T-helper 2 cell treated with Interferon-gamma antibody and Interleukin-4, amounts not matched to agents 5 μg/mL and 100 μg/mL, for 36 hours (primary cell): ENCODE results near the gene WDR7.

Source experiments
- DNase-seq: peaks from one replicate; pipeline ENCODE4 v3.0.0; 2021; ENCODE audit warnings: low spot score
- H3K27ac Mint-ChIP-seq: one replicate; pipeline ENCODE4 v1.8.0; 2021; ENCODE audit warnings: mild to moderate bottlenecking, mixed read lengths
- H3K27me3 Mint-ChIP-seq: one replicate; pipeline ENCODE4 v1.8.0; 2021; ENCODE audit warnings: low read depth, mixed read lengths
- H3K36me3 Mint-ChIP-seq: one replicate; pipeline ENCODE4 v1.8.0; 2021; ENCODE audit warnings: low read depth, mixed read lengths
- H3K4me1 Mint-ChIP-seq: one replicate; pipeline ENCODE4 v1.8.0; 2021; ENCODE audit warnings: low read depth, mixed read lengths
- H3K4me3 Mint-ChIP-seq: one replicate; pipeline ENCODE4 v1.8.0; 2022; ENCODE audit warnings: mild to moderate bottlenecking, moderate library complexity, mixed read lengths
- H3K9me3 Mint-ChIP-seq: one replicate; pipeline ENCODE4 v1.8.0; 2021; ENCODE audit warnings: mixed read lengths

Gene WDR7

GRCh38 chr18:56721031-56721430 is 69.9 kb downstream of the WDR7 start:
- no peak overlapping the region for H3K4me3 Mint-ChIP-seq
- peaks cover 31% of the 10 kb centered on the region for H3K36me3 Mint-ChIP-seq
- no peak for DNase-seq
- H3K4me1 Mint-ChIP-seq, result peaks cover 12% of the 10 kb centered on the region
- no peaks in the 10 kb centered on the region for H3K9me3 Mint-ChIP-seq
- H3K27ac Mint-ChIP-seq, result no peak overlapping the region
- H3K27me3 Mint-ChIP-seq, result no peaks in the 10 kb centered on the region

- no peaks in the 10 kb centered on the region for H3K27me3 Mint-ChIP-seq
- H3K9me3 Mint-ChIP-seq, result no peaks in the 10 kb centered on the region
- no peak overlapping the region for H3K4me3 Mint-ChIP-seq
- DNase-seq, result no peak
- H3K36me3 Mint-ChIP-seq, result peaks cover 32% of the 10 kb centered on the region
- no peak overlapping the region for H3K27ac Mint-ChIP-seq
- H3K4me1 Mint-ChIP-seq, result peaks cover 10% of the 10 kb centered on the region
Measured at GRCh38 chr18:56721491-56721890, 70.3 kb downstream of the WDR7 start.

GRCh38 chr18:56722518-56722917 is 71.4 kb downstream of the WDR7 start:
- Mint-ChIP-seq H3K4me3 (no peak overlapping the region), H3K9me3 (no peaks in the 10 kb centered on the region), H3K27ac (no peak overlapping the region), H3K36me3 (peaks cover 39% of the 10 kb centered on the region), H3K27me3 (no peaks in the 10 kb centered on the region), H3K4me1 (no peaks in the 10 kb centered on the region)
- no peak for DNase-seq

GRCh38 chr18:56723068-56723467 is 71.9 kb downstream of the WDR7 start:
- H3K4me1 Mint-ChIP-seq, result no peaks in the 10 kb centered on the region
- DNase-seq, result no peak
- peaks cover 44% of the 10 kb centered on the region for H3K36me3 Mint-ChIP-seq

GRCh38 chr18:56723706-56724105 is 72.5 kb downstream of the WDR7 start:
- no peaks in the 10 kb centered on the region for H3K27me3 Mint-ChIP-seq
- DNase-seq, result no peak
- peaks cover 48% of the 10 kb centered on the region for H3K36me3 Mint-ChIP-seq
- H3K27ac Mint-ChIP-seq, result no peak overlapping the region
- H3K9me3 Mint-ChIP-seq, result no peaks in the 10 kb centered on the region
- no peaks in the 10 kb centered on the region for H3K4me1 Mint-ChIP-seq
- H3K4me3 Mint-ChIP-seq, result no peak overlapping the region

More at GRCh38 chr18:56723068-56723467, 71.9 kb downstream of the WDR7 start:
- no peak overlapping the region for H3K4me3 Mint-ChIP-seq
- H3K9me3 Mint-ChIP-seq, result no peaks in the 10 kb centered on the region
- H3K27ac Mint-ChIP-seq, result no peak overlapping the region
- no peaks in the 10 kb centered on the region for H3K27me3 Mint-ChIP-seq

GRCh38 chr18:56726906-56727305 is 75.7 kb downstream of the WDR7 start:
- Mint-ChIP-seq H3K4me1 (no peaks in the 10 kb centered on the region), H3K36me3 (peaks cover 53% of the 10 kb centered on the region), H3K4me3 (no peak overlapping the region), H3K27ac (no peak overlapping the region), H3K9me3 (no peaks in the 10 kb centered on the region), H3K27me3 (no peaks in the 10 kb centered on the region)
- DNase-seq, result no peak

- Mint-ChIP-seq H3K4me1 (no peaks in the 10 kb centered on the region), H3K36me3 (peaks cover 52% of the 10 kb centered on the region), H3K9me3 (no peaks in the 10 kb centered on the region), H3K4me3 (no peak overlapping the region), H3K27me3 (no peaks in the 10 kb centered on the region), H3K27ac (no peak overlapping the region)
- DNase-seq, result peak; percentile 42
Measured at GRCh38 chr18:56727399-56727798, 76.2 kb downstream of the WDR7 start.

- Mint-ChIP-seq H3K27ac (no peak overlapping the region), H3K36me3 (peaks cover 44% of the 10 kb centered on the region), H3K9me3 (no peaks in the 10 kb centered on the region), H3K4me3 (no peak overlapping the region), H3K27me3 (no peaks in the 10 kb centered on the region), H3K4me1 (no peaks in the 10 kb centered on the region)
- no peak for DNase-seq
Measured at GRCh38 chr18:56728741-56729140, 77.6 kb downstream of the WDR7 start.

GRCh38 chr18:56738184-56738583 is 87.0 kb downstream of the WDR7 start:
- DNase-seq, result no peak
- H3K27ac Mint-ChIP-seq, result no peak overlapping the region
- H3K27me3 Mint-ChIP-seq, result no peaks in the 10 kb centered on the region
- peaks cover 2% of the 10 kb centered on the region for H3K4me1 Mint-ChIP-seq
- no peak overlapping the region for H3K4me3 Mint-ChIP-seq
- H3K9me3 Mint-ChIP-seq, result no peaks in the 10 kb centered on the region
- H3K36me3 Mint-ChIP-seq, result peaks cover 10% of the 10 kb centered on the region

GRCh38 chr18:56739731-56740130 is 88.6 kb downstream of the WDR7 start:
- Mint-ChIP-seq H3K27ac (no peak overlapping the region), H3K9me3 (no peaks in the 10 kb centered on the region), H3K36me3 (peaks cover 4% of the 10 kb centered on the region), H3K27me3 (no peaks in the 10 kb centered on the region), H3K4me1 (peaks cover 2% of the 10 kb centered on the region), H3K4me3 (no peak overlapping the region)
- no peak for DNase-seq

- Mint-ChIP-seq H3K4me3 (no peak overlapping the region), H3K36me3 (peaks cover 1% of the 10 kb centered on the region), H3K4me1 (peaks cover 2% of the 10 kb centered on the region), H3K27ac (no peak overlapping the region), H3K27me3 (no peaks in the 10 kb centered on the region), H3K9me3 (no peaks in the 10 kb centered on the region)
- DNase-seq, result no peak
Measured at GRCh38 chr18:56740645-56741044, 89.5 kb downstream of the WDR7 start.

- no peaks in the 10 kb centered on the region for H3K36me3 Mint-ChIP-seq
- H3K27ac Mint-ChIP-seq, result no peak overlapping the region
- DNase-seq, result no peak
- no peaks in the 10 kb centered on the region for H3K9me3 Mint-ChIP-seq
- peaks cover 6% of the 10 kb centered on the region for H3K4me1 Mint-ChIP-seq
- H3K27me3 Mint-ChIP-seq, result no peaks in the 10 kb centered on the region
- H3K4me3 Mint-ChIP-seq, result no peak overlapping the region
Measured at GRCh38 chr18:56741685-56742084, 90.5 kb downstream of the WDR7 start.

GRCh38 chr18:56743115-56743514 is 92.0 kb downstream of the WDR7 start:
- Mint-ChIP-seq H3K36me3 (no peaks in the 10 kb centered on the region), H3K27me3 (no peaks in the 10 kb centered on the region), H3K9me3 (no peaks in the 10 kb centered on the region), H3K4me1 (peaks cover 20% of the 10 kb centered on the region), H3K4me3 (no peak overlapping the region), H3K27ac (no peak overlapping the region)
- no peak for DNase-seq

GRCh38 chr18:56747032-56747658 is 96.0 kb downstream of the WDR7 start:
- no peaks in the 10 kb centered on the region for H3K27me3 Mint-ChIP-seq
- H3K4me1 Mint-ChIP-seq, result peaks cover 24% of the 10 kb centered on the region
- peak; percentile 17 for DNase-seq
- peak overlapping the region; percentile 3 for H3K4me3 Mint-ChIP-seq
- no peaks in the 10 kb centered on the region for H3K36me3 Mint-ChIP-seq
- H3K9me3 Mint-ChIP-seq, result no peaks in the 10 kb centered on the region
- H3K27ac Mint-ChIP-seq, result peak overlapping the region; percentile 45

GRCh38 chr18:56747857-56748256 is 96.7 kb downstream of the WDR7 start:
- no peaks in the 10 kb centered on the region for H3K27me3 Mint-ChIP-seq
- no peak overlapping the region for H3K27ac Mint-ChIP-seq
- no peaks in the 10 kb centered on the region for H3K9me3 Mint-ChIP-seq
- peaks cover 24% of the 10 kb centered on the region for H3K4me1 Mint-ChIP-seq
- no peak overlapping the region for H3K4me3 Mint-ChIP-seq
- H3K36me3 Mint-ChIP-seq, result no peaks in the 10 kb centered on the region
- DNase-seq, result no peak
